K562 (cell line): ENCODE results near the gene SOCS6. TPM values are rescaled to one million over a fixed set of nuclear protein-coding genes. Genes with fewer than 3 reads are reported as not detected.
A peak's percentile ranks its signal among the peaks of the same experiment; 100 is the strongest.

Source experiments
- ATAC-seq: fragments of 200-7000 bp; cut with Tn5 transposase; 3 replicates; pipeline ENCODE4 v1.9.1; 2020; ENCODE audit warnings: moderate library complexity
- BruUV-seq: library from RNA; stranded (reverse); fragments of 400-500 nt; replicated peaks from 2 replicates; lab custom pipeline; 2021; lab: Mats Ljungman, UMichigan
- CTCF ChIA-PET: fragments of 300-600 bp; formaldehyde crosslinking; extraction: SDS; loops from one replicate; lab custom pipeline; 2021; ENCODE audit warnings: low intra/inter-chr PET ratio; lab: Yijun Ruan, JAX
- POLR2A ChIA-PET: fragments of 300-600, 350-650 bp; sonication (Branson Sonifier 250); formaldehyde crosslinking; extraction: SDS; loops from one replicate; lab custom pipeline; 2021; ENCODE audit warnings: antibody characterized with exemption, inconsistent platforms; lab: Yijun Ruan, JAX
- DNase-seq, 4 experiments: peaks; one replicate each; pipeline versions ENCODE4 v3.0.0 to v3.0.0-alpha.2; 2011 to 2018; ENCODE audit warnings: low spot score in 3 of 4, mixed read lengths in 3 of 4; ENCODE audit errors: extremely low read depth in 1 of 4
- FAIRE-seq: peaks from 2 replicates; lab custom pipeline; 2011; peaks lifted over from hg19 to GRCh38; lab: Jason Lieb, UNC
- H2AFZ ChIP-seq: 2 replicates; pipeline ENCODE4 v1.6.0; 2011; ENCODE audit warnings: low read depth, low read length, control low read depth, inconsistent platforms
- H3K27ac ChIP-seq: fragments of 200-600 bp; 3 replicates; pipeline ENCODE4 v1.8.0; 2011; ENCODE audit warnings: low read depth, mild to moderate bottlenecking, control low read depth, inconsistent platforms, low read length, moderate library complexity, mixed read lengths; ENCODE audit errors: extremely low read depth
- H3K27me3 ChIP-seq, 2 experiments: fragments of 300-600 bp in 1 of 2; 2 replicates in 1 of 2; 3 replicates in 1 of 2; pipeline versions ENCODE4 v1.6.0 to v1.8.0; 2011; ENCODE audit warnings: inconsistent platforms in 2 of 2, low read length in 2 of 2, mild to moderate bottlenecking in 1 of 2, mixed read lengths in 1 of 2, moderate library complexity in 1 of 2; ENCODE audit not compliant: control insufficient read depth in 2 of 2, insufficient read depth in 2 of 2
- H3K36me3 ChIP-seq: fragments of 300-600 bp; 3 replicates; pipeline ENCODE4 v1.8.0; 2011; ENCODE audit warnings: mild to moderate bottlenecking, low read length, inconsistent platforms; ENCODE audit not compliant: control insufficient read depth, insufficient read depth
- H3K4me1 ChIP-seq, 2 experiments: fragments of 200-600 bp in 1 of 2; replicated peaks in 1 of 2; 2 replicates in 1 of 2; 3 replicates in 1 of 2; pipeline versions ENCODE4 v1.5.1 to v1.8.0; 2011; ENCODE audit warnings: inconsistent platforms in 2 of 2, low read length in 2 of 2, mild to moderate bottlenecking in 1 of 2, mixed read lengths in 1 of 2, moderate library complexity in 1 of 2; ENCODE audit not compliant: control insufficient read depth in 2 of 2, insufficient read depth in 2 of 2
- H3K4me2 ChIP-seq: 2 replicates; pipeline ENCODE4 v1.6.1; 2011; ENCODE audit warnings: low read length, control low read depth, inconsistent platforms, mixed read lengths; ENCODE audit not compliant: insufficient read depth
- H3K4me3 ChIP-seq: fragments of 200-600 bp; sonication (generic), shearing (Covaris generic); 2 replicates; pipeline ENCODE4 v1.5.1; 2016; ENCODE audit warnings: control low read depth, inconsistent platforms
- H3K79me2 ChIP-seq: fragments of 200-600 bp; 3 replicates; pipeline ENCODE4 v1.8.0; 2011; ENCODE audit warnings: low read length, inconsistent platforms; ENCODE audit not compliant: control insufficient read depth, insufficient read depth
- H3K9ac ChIP-seq, 2 experiments: 2 replicates each; pipeline versions ENCODE4 v1.6.0 to v1.6.1; 2011; ENCODE audit warnings: low read depth in 2 of 2, low read length in 2 of 2, control low read depth in 1 of 2, inconsistent platforms in 1 of 2, mild to moderate bottlenecking in 1 of 2, mixed read lengths in 1 of 2; ENCODE audit not compliant: insufficient read depth in 1 of 2
- H3K9me1 ChIP-seq: one replicate; pipeline ENCODE4 v1.6.0; 2011; ENCODE audit warnings: inconsistent platforms, mild to moderate bottlenecking, low read length, moderate library complexity; ENCODE audit not compliant: control insufficient read depth, insufficient read depth
- H3K9me3 ChIP-seq: replicated peaks from 2 replicates; pipeline ENCODE4 v1.5.1; 2011; ENCODE audit warnings: low read depth, low read length, inconsistent platforms; ENCODE audit not compliant: control insufficient read depth, insufficient read depth
- H4K20me1 ChIP-seq: replicated peaks from 2 replicates; pipeline ENCODE4 v1.6.1; 2011; ENCODE audit warnings: low read length, inconsistent platforms, mixed read lengths; ENCODE audit not compliant: control insufficient read depth, insufficient read depth
- C11orf30 ChIP-seq: fragments of 450-650 bp; IDR thresholded peaks from 2 replicates; pipeline ENCODE4 v1.6.1; 2016; ENCODE audit warnings: low read depth, mild to moderate bottlenecking
- CBFA2T3 ChIP-seq: fragments of 450-650 bp; IDR thresholded peaks from 2 replicates; pipeline ENCODE4 v1.6.1; 2017
- MAFF ChIP-seq: IDR thresholded peaks from 2 replicates; pipeline ENCODE4 v1.6.1; 2012; ENCODE audit warnings: low read length, improper control_type of control experiment
- ZNF764 ChIP-seq: fragments of 250-450 bp; sonication (Bioruptor Pico); IDR thresholded peaks from 2 replicates; pipeline ENCODE4 v1.4.0; 2020; ENCODE audit warnings: low read depth, mild to moderate bottlenecking, moderate library complexity
- ZSCAN32 ChIP-seq: fragments of 450-650 bp; formaldehyde crosslinking; IDR thresholded peaks from 2 replicates; pipeline ENCODE4 v1.4.0; 2020; ENCODE audit warnings: mild to moderate bottlenecking, moderate library complexity
- WGBS: fragments of 100-300 bp; shearing (Covaris generic); methylation state at CpG from one replicate; pipeline ENCODE4 v1.1.6; 2016; ENCODE audit warnings: low coverage, mixed read lengths; ENCODE audit not compliant: insufficient coverage; ENCODE audit errors: missing lambda C conversion rate; 5-methylcytosine and 5-hydroxymethylcytosine counted together
- in situ Hi-C: fragments of 300-500 bp; cut with MboI; formaldehyde crosslinking; loops from 4 replicates; pipeline ENCODE4 v1.15.0; 2018; ENCODE audit warnings: inconsistent platforms, mixed read lengths
- intact Hi-C: fragments of 100-400 bp; cut with micrococcal nuclease; formaldehyde crosslinking; loops from 2 replicates; pipeline ENCODE4 v1.14.2; 2022
- polyA plus RNA-seq, 8 experiments: library from polyadenylated mRNA; depleted of rRNA in 4 of 8; stranded (reverse) in 5 of 8; unstranded in 3 of 8; fragments of >200 nt; fragmentation: Nextera tagmentation in 2 of 8; fragmentation: Illumina TruSeq in 1 of 8; extraction: Ambion mirVana in 2 of 8; extraction: Trizol in 1 of 8; gene quantifications; 2 replicates each; pipeline versions ENCODE4 v1.2.1 to v1.2.3, GENCODE V29; 2011 to 2014; ENCODE audit warnings: inconsistent platforms in 1 of 8, missing spikeins in 1 of 8
- total RNA-seq, 7 experiments: library from RNA; depleted of rRNA in 6 of 7; stranded (reverse); fragments of >200 nt in 6 of 7; fragmentation: Illumina TruSeq in 2 of 7; extraction: Trizol in 2 of 7; gene quantifications; 2 replicates each; pipeline versions ENCODE4 v1.2.1 to v1.2.3, GENCODE V29; 2011 to 2021; ENCODE audit warnings: low replicate concordance in 1 of 7

The SOCS6 gene
- total and polyA plus RNA-seq, 9 of the 15 experiments (the other 6 are each of a cell fraction or from before 2014, with no cell fraction given) = 2.5 to 7.1 (median 5.6) TPM

GRCh38 chr18:70322928-70323327, 34.1 kb downstream of the SOCS6 start:
- Histone ChIP-seq H2AFZ (no peak overlapping the region), H3K9ac (no peak overlapping the region), H3K36me3 (peaks cover 14% of the 10 kb centered on the region; the same call in 2 of the 3 replicates), H3K4me2 (no peak overlapping the region), H4K20me1 (no peaks in the 10 kb centered on the region), H3K4me3 (no peak overlapping the region), H3K9me1 (no peaks in the 10 kb centered on the region), H3K4me1 (no peaks in the 10 kb centered on the region; a peak in 1 of 5 replicates), H3K9me3 (no peaks in the 10 kb centered on the region)
- FAIRE-seq (no peak), DNase-seq (no peak), ATAC-seq (no peak)
- BruUV-seq = no TSS peak
- CTCF ChIA-PET = no interaction called here
- intact Hi-C loops = no loop called here
- in situ Hi-C loops = no loop called here
- POLR2A ChIA-PET = interaction anchor here (1.1 kb wide), 1 partner anchor 12 kb away, joined by 5 read pairs; no protein-coding TSS in a partner anchor
- TF ChIP-seq ZSCAN32 (CRISPR knock-in tag) (no peak), C11orf30 (0 out of 2 replicates have a peak, but pooled peaks have one; percentile 20), CBFA2T3 (peak; percentile 30; the same call in 1 of the 2 replicates), MAFF (0 out of 2 replicates have a peak, but pooled peaks have one; percentile 11)
- TF ChIP-seq, all 486 proteins: peak for 3
- Histone ChIP-seq H3K27me3 (no peaks in the 10 kb centered on the region), H3K79me2 (peaks cover 9% of the 10 kb centered on the region; the same call in 2 of the 3 replicates), H3K27ac (no peak overlapping the region)
- WGBS = 75% methylated on average over 5 of the region's 5 CpGs

- POLR2A ChIA-PET = no interaction called here
- no peak overlapping the region for H3K4me3 ChIP-seq
- H3K79me2 ChIP-seq = peaks cover 9% of the 10 kb centered on the region; the same call in 2 of the 3 replicates
- no peak overlapping the region for H3K27ac ChIP-seq
- peaks cover 14% of the 10 kb centered on the region; the same call in 2 of the 3 replicates for H3K36me3 ChIP-seq
- intact Hi-C loops (no loop called here), in situ Hi-C loops (no loop called here)
- no peak overlapping the region for H3K9ac ChIP-seq
- H3K4me2 ChIP-seq = no peak overlapping the region
- no peaks in the 10 kb centered on the region for H4K20me1 ChIP-seq
- BruUV-seq = no TSS peak
- H3K4me1 ChIP-seq = no peaks in the 10 kb centered on the region; a peak in 1 of 5 replicates
- H3K27me3 ChIP-seq = no peaks in the 10 kb centered on the region
- CTCF ChIA-PET = no interaction called here
- H3K9me1 ChIP-seq = no peaks in the 10 kb centered on the region
- WGBS = 95% methylated on average over 6 of the region's 20 CpGs
- H2AFZ ChIP-seq = no peak overlapping the region
- FAIRE-seq (no peak), ATAC-seq (no peak), DNase-seq (no peak)
- H3K9me3 ChIP-seq = no peaks in the 10 kb centered on the region
- TF ChIP-seq ZNF764 = no peak
Measured at GRCh38 chr18:70324897-70325296, 36.1 kb downstream of the SOCS6 start.
